Lower leg skin (tissue), 3 donors: Measurements from ENCODE around the gene SUMO3.

Experiments used
- CTCF ChIP-seq, 3 donors: fragments of 450-650 bp; IDR thresholded peaks; one replicate each; pipeline ENCODE4 v1.5.1; 2016; ENCODE audit warnings: antibody characterized with exemption in 3 of 3, mild to moderate bottlenecking in 3 of 3, moderate library complexity in 2 of 3
- POLR2A ChIP-seq, 2 donors: fragments of 450-650 bp; IDR thresholded peaks; one replicate each; pipeline ENCODE4 v1.6.1; 2016 to 2017; ENCODE audit warnings: antibody characterized with exemption in 2 of 2, mild to moderate bottlenecking in 1 of 2, moderate library complexity in 1 of 2

- TF ChIP-seq CTCF (IDR thresholded peaks at IDR 0.05) (no peak), POLR2A (IDR thresholded peaks at IDR 0.05) (no peak)
Observed at GRCh38 chr21:44765231-44766013, 52.4 kb downstream of the SUMO3 start.
